ENCODE measurements around the gene ADCYAP1R1.

GRCh38 chr7:31109751-31110150 lies 57.6 kb downstream of the ADCYAP1R1 start:
- no peak for TF ChIP-seq CTCF (IDR thresholded peaks at IDR 0.05; ENCODE audit: low read depth, low read length, poor library complexity, severe bottlenecking)
- TF ChIP-seq EZH2phosphoT487 (IDR thresholded peaks at IDR 0.05; ENCODE audit: borderline replicate concordance, low read length): no peak

Data from DOHH2 (cell line).